ENCODE measurements around the gene PFKP.

DNA sequence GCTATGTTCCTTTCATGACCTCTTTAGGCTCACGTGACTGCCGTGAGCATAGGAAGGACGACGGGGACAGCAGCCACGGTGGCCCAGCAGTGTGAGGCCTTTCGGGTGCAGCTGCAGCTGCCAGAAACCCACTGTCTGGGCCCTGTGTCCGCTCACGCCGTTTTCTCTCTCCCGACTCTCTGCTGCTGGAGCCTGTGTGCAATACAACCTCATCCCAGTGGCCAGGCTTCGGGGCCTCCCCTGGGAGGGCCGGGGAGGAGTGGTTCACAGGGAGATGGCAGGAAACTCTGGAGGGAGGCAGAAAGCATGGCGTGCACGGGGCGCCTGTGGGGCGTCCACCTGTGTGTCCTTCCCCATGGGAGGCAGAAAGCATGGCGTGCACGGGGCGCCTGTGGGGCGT is 38.6 kb downstream of the PFKP start:
- TF ChIP-seq POLR2A (IDR thresholded peaks at IDR 0.05; ENCODE audit: low read length) (no peak), GATA1 (IDR thresholded peaks at IDR 0.05; ENCODE audit: low read depth, low read length) (no peak)
